ENCODE measurements around the gene GLIS1. TPM values are rescaled to one million over a fixed set of nuclear protein-coding genes. Genes with fewer than 3 reads are reported as not detected.

The GLIS1 gene
- total RNA-seq, 2 donors from 2014 or later, result 2.6 TPM; not detected in 1

- peak; percentile 83 for TF ChIP-seq CTCF (IDR thresholded peaks at IDR 0.05)
- H3K27ac ChIP-seq, result no peak overlapping the region
- H3K4me3 ChIP-seq, result no peak overlapping the region
- H3K27me3 ChIP-seq (replicated peaks; ENCODE audit: insufficient read depth), result no peaks in the 10 kb centered on the region
- no peaks in the 10 kb centered on the region for H3K36me3 ChIP-seq
- DNase-seq (ENCODE audit: low spot score) (no peak), ATAC-seq (ENCODE audit: insufficient number of reproducible peaks, low FRiP score, low read depth) (no peak)
- no peaks in the 10 kb centered on the region for H3K4me1 ChIP-seq (ENCODE audit: control insufficient read depth in 1 of 2, low read depth in 2 of 2)
- H3K9me3 ChIP-seq, result no peaks in the 10 kb centered on the region
Observed at GRCh38 chr1:53485478-53486394, 253.2 kb downstream of the GLIS1 start.

- H3K36me3 ChIP-seq, result no peaks in the 10 kb centered on the region
- no peak overlapping the region for H3K4me3 ChIP-seq
- TF ChIP-seq CTCF (IDR thresholded peaks at IDR 0.05), result no peak
- ATAC-seq (ENCODE audit: insufficient number of reproducible peaks, low FRiP score, low read depth) (no peak), DNase-seq (ENCODE audit: low spot score) (no peak)
- H3K27me3 ChIP-seq (replicated peaks; ENCODE audit: insufficient read depth), result no peaks in the 10 kb centered on the region
- H3K4me1 ChIP-seq (ENCODE audit: control insufficient read depth in 1 of 2, low read depth in 2 of 2), result no peaks in the 10 kb centered on the region
- no peak overlapping the region for H3K27ac ChIP-seq
- H3K9me3 ChIP-seq, result no peaks in the 10 kb centered on the region
Observed at GRCh38 chr1:53484705-53485477, 254.1 kb downstream of the GLIS1 start.

DNA sequence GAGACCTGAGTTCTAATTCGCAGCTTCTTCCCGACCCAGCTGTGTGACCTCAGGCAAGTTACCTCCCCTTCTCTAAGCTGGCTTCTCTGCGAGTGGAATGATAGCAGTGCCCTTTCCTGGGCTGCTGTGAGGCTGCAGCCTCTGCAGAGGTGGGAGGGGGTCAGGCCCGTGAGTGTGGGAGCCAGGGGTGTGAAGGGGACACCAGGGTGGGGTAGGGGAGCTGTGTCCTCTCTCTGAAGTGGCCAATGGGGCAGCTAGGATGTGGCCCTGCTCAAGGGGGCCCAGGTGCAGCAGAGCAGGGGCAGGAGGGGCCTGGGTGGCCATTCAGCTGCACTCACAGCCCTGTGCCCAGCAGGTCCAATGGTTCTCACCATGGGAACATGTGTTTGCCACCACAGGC lies 255.3 kb downstream of the GLIS1 start:
- ATAC-seq (ENCODE audit: insufficient number of reproducible peaks, low FRiP score, low read depth) (no peak), DNase-seq (ENCODE audit: low spot score) (no peak)
- Histone ChIP-seq H3K4me1 (ENCODE audit: control insufficient read depth in 1 of 2, low read depth in 2 of 2) (no peaks in the 10 kb centered on the region), H3K9me3 (no peaks in the 10 kb centered on the region), H3K4me3 (no peak overlapping the region), H3K27ac (no peak overlapping the region), H3K36me3 (no peaks in the 10 kb centered on the region), H3K27me3 (replicated peaks; ENCODE audit: insufficient read depth) (no peaks in the 10 kb centered on the region)
- TF ChIP-seq CTCF (IDR thresholded peaks at IDR 0.05), result no peak

DNA sequence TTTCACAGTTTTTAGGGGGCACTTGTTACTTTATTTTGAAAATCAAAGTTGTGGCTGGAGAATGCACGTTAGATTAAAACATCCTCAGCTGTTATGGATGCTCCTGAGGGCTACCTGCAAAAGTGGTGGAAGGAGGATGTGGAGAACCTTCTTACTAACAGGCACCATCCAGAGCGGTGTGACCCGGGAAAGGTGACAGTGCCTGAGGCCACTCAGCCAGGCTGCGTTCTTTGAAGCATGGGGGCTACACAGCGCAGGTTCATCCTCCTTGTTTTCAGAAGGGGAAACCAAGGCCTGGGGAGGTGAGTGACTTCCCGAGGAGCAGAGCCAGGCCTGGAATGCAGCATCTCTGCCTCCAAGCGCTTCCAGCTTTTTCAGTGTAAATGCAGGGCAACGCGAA lies 255.8 kb downstream of the GLIS1 start:
- Histone ChIP-seq H3K9me3 (no peaks in the 10 kb centered on the region), H3K27me3 (replicated peaks; ENCODE audit: insufficient read depth) (no peaks in the 10 kb centered on the region), H3K27ac (no peak overlapping the region), H3K36me3 (no peaks in the 10 kb centered on the region), H3K4me1 (ENCODE audit: control insufficient read depth in 1 of 2, low read depth in 2 of 2) (no peaks in the 10 kb centered on the region), H3K4me3 (no peak overlapping the region)
- ATAC-seq (ENCODE audit: insufficient number of reproducible peaks, low FRiP score, low read depth) (no peak), DNase-seq (ENCODE audit: low spot score) (no peak)
- no peak for TF ChIP-seq CTCF (IDR thresholded peaks at IDR 0.05)

DNA sequence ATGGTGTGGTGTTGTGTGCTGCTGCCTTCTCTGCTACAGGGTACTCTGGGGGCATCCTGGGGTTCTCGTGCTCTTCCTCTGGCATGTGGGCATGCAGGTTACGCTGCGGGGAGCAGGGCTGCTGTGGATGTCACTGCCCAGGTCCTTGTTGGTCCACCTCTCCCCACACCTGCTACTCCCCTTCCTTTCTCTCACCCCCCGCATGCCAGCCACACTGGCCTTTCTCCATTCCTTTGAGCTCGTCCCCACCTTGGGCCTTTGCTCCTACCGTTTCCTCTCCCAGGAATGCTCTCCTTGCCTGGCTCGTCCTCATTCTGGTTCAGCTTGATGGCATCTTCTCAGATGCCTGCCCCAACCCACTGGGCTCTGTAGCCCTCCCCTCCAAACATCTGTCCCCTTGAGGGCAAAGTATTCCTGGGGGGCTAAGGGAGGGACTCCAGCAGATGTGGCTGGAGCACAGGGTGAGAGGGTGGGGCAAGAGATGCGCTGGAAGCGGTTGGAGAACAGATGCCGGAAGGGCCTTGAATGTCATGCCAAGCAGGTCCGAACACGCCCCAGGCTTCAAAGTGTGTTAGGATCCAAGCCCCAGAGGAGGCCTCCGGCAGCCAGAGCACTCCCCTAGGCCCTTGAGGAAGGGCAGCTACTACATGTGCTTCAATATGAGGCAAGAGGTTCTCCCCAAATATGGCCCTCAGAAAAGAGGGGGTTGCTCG lies 256.4 kb downstream of the GLIS1 start:
- H3K4me1 ChIP-seq (ENCODE audit: control insufficient read depth in 1 of 2, low read depth in 2 of 2), result no peaks in the 10 kb centered on the region
- H3K27me3 ChIP-seq (replicated peaks; ENCODE audit: insufficient read depth), result no peaks in the 10 kb centered on the region
- no peak for TF ChIP-seq CTCF (IDR thresholded peaks at IDR 0.05)
- no peak for ATAC-seq (ENCODE audit: insufficient number of reproducible peaks, low FRiP score, low read depth)
- DNase-seq (ENCODE audit: low spot score), result no peak
- no peak overlapping the region for H3K4me3 ChIP-seq
- H3K36me3 ChIP-seq, result no peaks in the 10 kb centered on the region
- no peaks in the 10 kb centered on the region for H3K9me3 ChIP-seq
- H3K27ac ChIP-seq, result no peak overlapping the region

Measured in thoracic aorta (tissue), 2 donors.